IMR-90 (cell line): ENCODE measurements around the gene GPT2. TPM values are rescaled to one million over a fixed set of nuclear protein-coding genes. Genes with fewer than 3 reads are reported as not detected.

Source experiments
- ATAC-seq: fragments of 200-7000 bp; cut with Tn5 transposase; 2 replicates; pipeline ENCODE4 v1.9.1; 2020; ENCODE audit warnings: low read depth, mild to moderate bottlenecking, moderate library complexity
- BruUV-seq: library from RNA; stranded (reverse); fragments of 400-500 nt; replicated peaks from 2 replicates; lab custom pipeline; 2021; lab: Mats Ljungman, UMichigan
- CTCF ChIA-PET: fragments of 300-600 bp; formaldehyde crosslinking; extraction: SDS; loops from one replicate; lab custom pipeline; 2021; ENCODE audit warnings: antibody characterized with exemption; lab: Yijun Ruan, JAX
- POLR2A ChIA-PET: fragments of 300-600 bp; sonication (Branson Sonifier 250); formaldehyde crosslinking; loops from one replicate; lab custom pipeline; 2022; ENCODE audit warnings: antibody characterized with exemption; ENCODE audit not compliant: unreplicated experiment; lab: Charles Lee
- DNase-seq: peaks from one replicate; pipeline ENCODE4 v3.0.0; 2013
- H2AFZ ChIP-seq: replicated peaks from 2 replicates; pipeline ENCODE3; 2013; ENCODE audit warnings: low read length, mild to moderate bottlenecking; ENCODE audit not compliant: poor library complexity
- H2AK5ac ChIP-seq: 2 replicates; pipeline ENCODE4 v1.6.1; 2013; ENCODE audit warnings: low read depth, low read length, inconsistent platforms
- H2AK9ac ChIP-seq: replicated peaks from 2 replicates; pipeline ENCODE3; 2013; ENCODE audit warnings: mild to moderate bottlenecking, low read depth, low read length, moderate library complexity; ENCODE audit not compliant: poor library complexity
- H2BK120ac ChIP-seq: 2 replicates; pipeline ENCODE4 v1.6.1; 2013; ENCODE audit warnings: low read depth, low read length, inconsistent platforms
- H2BK15ac ChIP-seq: 3 replicates; pipeline ENCODE4 v1.6.1; 2013; ENCODE audit warnings: low read depth, low read length, inconsistent platforms
- H2BK20ac ChIP-seq: 2 replicates; pipeline ENCODE4 v1.6.1; 2013; ENCODE audit warnings: low read depth, mild to moderate bottlenecking, inconsistent platforms, low read length, moderate library complexity
- H2BK5ac ChIP-seq: 2 replicates; pipeline ENCODE4 v1.6.1; 2013; ENCODE audit warnings: mild to moderate bottlenecking, low read depth, low read length, inconsistent platforms; ENCODE audit not compliant: poor library complexity, severe bottlenecking
- H3K14ac ChIP-seq: replicated peaks from 2 replicates; pipeline ENCODE4 v1.6.1; 2013; ENCODE audit warnings: low read depth, low read length, inconsistent platforms
- H3K18ac ChIP-seq: 2 replicates; pipeline ENCODE4 v1.6.1; 2013; ENCODE audit warnings: low read depth, low read length, control low read depth
- H3K23ac ChIP-seq: 2 replicates; pipeline ENCODE4 v1.6.1; 2013; ENCODE audit warnings: low read depth, low read length, inconsistent platforms
- H3K27ac ChIP-seq: 2 replicates; pipeline ENCODE4 v1.5.1; 2013; ENCODE audit warnings: mild to moderate bottlenecking, control low read depth, low read length; ENCODE audit not compliant: insufficient read depth
- H3K27me3 ChIP-seq: 2 replicates; pipeline ENCODE4 v1.6.1; 2013; ENCODE audit warnings: low read length; ENCODE audit not compliant: control insufficient read depth, insufficient read depth
- H3K36me3 ChIP-seq: 2 replicates; pipeline ENCODE4 v1.6.1; 2013; ENCODE audit warnings: low read length, mixed read lengths; ENCODE audit not compliant: control insufficient read depth, insufficient read depth
- H3K4ac ChIP-seq: 2 replicates; pipeline ENCODE4 v1.6.1; 2013; ENCODE audit warnings: low read depth, low read length, inconsistent platforms
- H3K4me1 ChIP-seq: 2 replicates; pipeline ENCODE4 v1.6.1; 2013; ENCODE audit warnings: low read length, mixed read lengths; ENCODE audit not compliant: control insufficient read depth, insufficient read depth
- H3K4me2 ChIP-seq: 2 replicates; pipeline ENCODE4 v1.6.1; 2013; ENCODE audit warnings: low read depth, mild to moderate bottlenecking, control low read depth, low read length, moderate library complexity
- H3K4me3 ChIP-seq: 2 replicates; pipeline ENCODE4 v1.5.1; 2013; ENCODE audit warnings: low read depth, mild to moderate bottlenecking, control low read depth, low read length, moderate library complexity; ENCODE audit not compliant: insufficient read depth
- H3K56ac ChIP-seq: 2 replicates; pipeline ENCODE4 v1.6.1; 2013; ENCODE audit warnings: low read length, inconsistent platforms; ENCODE audit not compliant: insufficient read depth; ENCODE audit errors: extremely low read depth
- H3K79me1 ChIP-seq, 2 experiments: 2 replicates each; pipeline ENCODE4 v1.6.1; 2013; ENCODE audit warnings: low read length in 2 of 2, inconsistent platforms in 1 of 2, low read depth in 1 of 2
- H3K9ac ChIP-seq: 2 replicates; pipeline ENCODE4 v1.6.1; 2013; ENCODE audit warnings: low read depth, low read length, control low read depth
- H3K9me1 ChIP-seq: 2 replicates; pipeline ENCODE4 v1.6.1; 2013; ENCODE audit warnings: low read length, inconsistent platforms; ENCODE audit not compliant: insufficient read depth
- H3K9me3 ChIP-seq: 2 replicates; pipeline ENCODE4 v1.6.1; 2013; ENCODE audit warnings: low read length; ENCODE audit not compliant: control insufficient read depth, insufficient read depth
- H4K20me1 ChIP-seq: 2 replicates; pipeline ENCODE4 v1.6.1; 2013; ENCODE audit warnings: low read length, inconsistent platforms; ENCODE audit not compliant: insufficient read depth
- H4K5ac ChIP-seq: 2 replicates; pipeline ENCODE4 v1.6.1; 2013; ENCODE audit warnings: mild to moderate bottlenecking, low read depth, low read length, control low read depth
- H4K8ac ChIP-seq, 2 experiments: 2 replicates each; pipeline ENCODE4 v1.6.1; 2013; ENCODE audit warnings: low read depth in 2 of 2, low read length in 2 of 2, control low read depth in 1 of 2, inconsistent platforms in 1 of 2
- H4K91ac ChIP-seq: 2 replicates; pipeline ENCODE4 v1.6.1; 2013; ENCODE audit warnings: low read depth, low read length, inconsistent platforms; ENCODE audit not compliant: insufficient read depth
- NFE2L2 ChIP-seq: fragments of 150-350 bp; IDR thresholded peaks from 2 replicates; pipeline ENCODE4 v1.6.1; 2016; ENCODE audit warnings: low read depth, mild to moderate bottlenecking, low read length
- SMC3 ChIP-seq: fragments of 150-350 bp; IDR thresholded peaks from 2 replicates; pipeline ENCODE4 v1.6.1; 2016; ENCODE audit warnings: low read depth, mild to moderate bottlenecking, antibody characterized with exemption, low read length, moderate library complexity
- WGBS, 2 experiments: methylation state at CpG; one replicate each; pipeline versions ENCODE4 v1.1.5 to v1.1.7; 2013; ENCODE audit warnings: missing lambda C conversion rate in 2 of 2; ENCODE audit not compliant: insufficient read length in 1 of 2; ENCODE audit errors: extremely low coverage in 2 of 2; 5-methylcytosine and 5-hydroxymethylcytosine counted together
- dilution Hi-C: fragments of 300-500 bp; cut with HindIII; formaldehyde crosslinking; loops from one replicate; pipeline ENCODE4 v1.14.3; 2018; ENCODE audit warnings: low sequenced_read_pairs; ENCODE audit not compliant: unreplicated experiment
- in situ Hi-C: fragments of 300-500 bp; cut with MboI; formaldehyde crosslinking; loops from 3 replicates; pipeline ENCODE4 v1.14.3; 2019; ENCODE audit warnings: low sequenced_read_pairs, inconsistent platforms, mixed read lengths
- intact Hi-C: fragments of 100-400 bp; cut with micrococcal nuclease; formaldehyde crosslinking; loops from 2 replicates; pipeline ENCODE4 v1.10.0; 2022
- polyA plus RNA-seq, 3 experiments: library from polyadenylated mRNA; depleted of rRNA; stranded (reverse); fragments of >200 nt; gene quantifications; 2 replicates each; pipeline ENCODE4 v1.2.3, GENCODE V29; 2012; ENCODE audit warnings: low replicate concordance in 1 of 3
- total RNA-seq: library from RNA; depleted of rRNA; stranded (reverse); fragments of >200 nt; gene quantifications from 2 replicates; pipeline ENCODE4 v1.2.3, GENCODE V29; 2012

The GPT2 gene
- total and polyA plus RNA-seq, 2 of the 4 experiments (the other 2 are of a cell fraction), result 26.4 to 31.5 TPM

GRCh38 chr16:46961373-46962353, 77.5 kb downstream of the GPT2 start:
- H4K8ac ChIP-seq, result no peak overlapping the region
- H3K9ac ChIP-seq, result no peak overlapping the region
- CTCF ChIA-PET, result interaction anchor here (1.0 to 1.1 kb wide), 3 partner anchors 14 to 1662 kb away, joined by 3 to 4 read pairs (median 3); no protein-coding TSS in a partner anchor
- H3K18ac ChIP-seq, result no peak overlapping the region
- no peak overlapping the region for H3K4me3 ChIP-seq
- H3K9me3 ChIP-seq, result no peaks in the 10 kb centered on the region
- H2BK120ac ChIP-seq, result no peak overlapping the region
- H2BK20ac ChIP-seq, result no peak overlapping the region
- in situ Hi-C loops (no loop called here), intact Hi-C loops (no loop called here), dilution Hi-C loops (no loop called here)
- H3K4ac ChIP-seq, result no peak overlapping the region
- no peak overlapping the region for H3K14ac ChIP-seq
- no peak overlapping the region for H3K56ac ChIP-seq
- H3K36me3 ChIP-seq, result peaks cover 79% of the 10 kb centered on the region
- H2AK9ac ChIP-seq, result no peak overlapping the region
- TF ChIP-seq SMC3 (no peak), NFE2L2 (peak; percentile 20; the same call in 1 of the 2 replicates)
- H2BK15ac ChIP-seq, result no peak overlapping the region
- H4K5ac ChIP-seq, result peak overlapping the region; percentile 7; the same call in 1 of the 2 replicates
- no peak overlapping the region for H2AK5ac ChIP-seq
- POLR2A ChIA-PET, result no interaction called here
- peak overlapping the region; percentile 15 for H2BK5ac ChIP-seq
- no peak overlapping the region for H2AFZ ChIP-seq
- peak; percentile 43 for DNase-seq
- no peak overlapping the region for H4K91ac ChIP-seq
- H3K79me1 ChIP-seq, result peaks cover 17 to 35% of the 10 kb centered on the region in 2 experiments
- H3K23ac ChIP-seq, result no peak overlapping the region
- peaks cover 3% of the 10 kb centered on the region; the same call in 1 of the 2 replicates for H3K9me1 ChIP-seq
- H3K4me2 ChIP-seq, result peak overlapping the region; percentile 17; the same call in 1 of the 2 replicates
- H3K27ac ChIP-seq, result no peak overlapping the region
- ATAC-seq, result peak; percentile 64
- BruUV-seq, result no TSS peak
- H4K20me1 ChIP-seq, result peaks cover 27% of the 10 kb centered on the region; the same call in 1 of the 2 replicates
- 92% methylated on average over 2 of the region's 9 CpGs; no CpG with 5 or more reads in 1 of the 2 experiments for WGBS, 2 experiments
- H3K27me3 ChIP-seq, result no peaks in the 10 kb centered on the region
- H3K4me1 ChIP-seq, result peaks cover 8% of the 10 kb centered on the region
